CD4-positive, alpha-beta T cell treated with Interleukin-15 for 1 hour (primary cell): ENCODE data around the gene SSNA1.
A peak's percentile ranks its signal among the peaks of the same experiment; 100 is the strongest.

Experiments used
- DNase-seq: peaks from one replicate; pipeline ENCODE4 v3.0.0-alpha.2; 2020

The SSNA1 gene

GRCh38 chr9:137204731-137205125 lies 16.3 kb downstream of the SSNA1 start:
- DNase-seq = no peak

- peak; percentile 89 for DNase-seq
These were observed 16.9 kb downstream of the SSNA1 start, which contains the start of the genes NDOR1 and TMEM203 for GRCh38 chr9:137205126-137206069. TSS of gene NDOR1 (plus strand) at chr9:137205700. CDS start at chr9:137205778, 78 bp downstream. TSS of gene TMEM203 (minus strand) at chr9:137205648. CDS start at chr9:137205414, 234 bp downstream.

- no peak for DNase-seq
These were observed 18.1 kb downstream of the SSNA1 start for GRCh38 chr9:137206602-137207001.

- DNase-seq = no peak
These were observed 23.1 kb downstream of the SSNA1 start for GRCh38 chr9:137211532-137211931.

- DNase-seq = no peak
These were observed 24.0 kb downstream of the SSNA1 start for GRCh38 chr9:137212520-137212919.

- no peak for DNase-seq
These were observed 24.9 kb downstream of the SSNA1 start for GRCh38 chr9:137213160-137214060.

- no peak for DNase-seq
These were observed 26.1 kb downstream of the SSNA1 start for GRCh38 chr9:137214620-137215019.

- DNase-seq = no peak
These were observed 26.9 kb downstream of the SSNA1 start for GRCh38 chr9:137215196-137215986.

- DNase-seq = no peak
These were observed 27.9 kb downstream of the SSNA1 start for GRCh38 chr9:137216188-137216965.

- no peak for DNase-seq
These were observed 29.1 kb downstream of the SSNA1 start for GRCh38 chr9:137217276-137218211.

GRCh38 chr9:137218212-137218753 lies 29.8 kb downstream of the SSNA1 start:
- no peak for DNase-seq

GRCh38 chr9:137218754-137219271 lies 30.3 kb downstream of the SSNA1 start:
- DNase-seq = no peak

GRCh38 chr9:137219757-137220316 lies 31.4 kb downstream of the SSNA1 start:
- DNase-seq = no peak

GRCh38 chr9:137220317-137221094 lies 32.0 kb downstream of the SSNA1 start:
- DNase-seq = no peak

GRCh38 chr9:137221095-137221505 lies 32.6 kb downstream of the SSNA1 start:
- DNase-seq = no peak

GRCh38 chr9:137221506-137222111 lies 33.1 kb downstream of the SSNA1 start:
- DNase-seq = no peak

- no peak for DNase-seq
These were observed 34.0 kb downstream of the SSNA1 start, which contains the start of gene RNF208 for GRCh38 chr9:137222190-137223077. TSS of gene RNF208 (minus strand) at chr9:137222240. CDS start at chr9:137221212, 1,028 bp downstream.
